Activated T-helper 9 cell treated with anti-CD3 and anti-CD28 coated beads, Interleukin-2, amount 50 U/mL, for 16 hours (primary cell): ENCODE results near the gene FZD10.

Source experiments
- DNase-seq: peaks from one replicate; pipeline ENCODE4 v3.0.0-alpha.2; 2020; ENCODE audit warnings: low read depth

Gene FZD10

DNA sequence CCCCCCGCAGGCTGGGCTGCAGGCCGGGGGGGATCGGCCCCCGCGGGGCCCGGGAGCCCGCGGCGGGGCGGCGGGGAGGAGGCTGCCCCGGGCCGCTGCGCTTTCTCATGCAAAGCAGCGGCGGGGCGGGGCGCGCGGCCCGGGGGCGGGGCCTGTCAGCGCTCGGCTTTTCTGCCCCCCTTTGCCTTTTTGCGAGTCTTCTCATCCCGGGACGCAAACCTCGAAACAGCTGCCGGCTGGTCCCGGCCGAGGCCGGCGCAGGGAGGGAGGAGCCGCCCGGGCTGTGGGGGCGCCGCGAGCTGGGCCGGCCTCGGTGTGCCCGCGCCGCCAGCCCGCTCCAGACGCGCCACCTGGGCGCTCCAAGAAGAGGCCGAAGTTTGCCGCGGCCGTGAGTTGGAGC, at the start of gene FZD10:
Gene FZD10, plus strand, starts transcription at position 198 of the 400 bp plus-strand sequence. CDS start 479 bp downstream, outside the sequence.
- no peak for DNase-seq

- no peak for DNase-seq
Measured at GRCh38 chr12:130114952-130115351, 47.3 kb upstream of the FZD10 start.

DNA sequence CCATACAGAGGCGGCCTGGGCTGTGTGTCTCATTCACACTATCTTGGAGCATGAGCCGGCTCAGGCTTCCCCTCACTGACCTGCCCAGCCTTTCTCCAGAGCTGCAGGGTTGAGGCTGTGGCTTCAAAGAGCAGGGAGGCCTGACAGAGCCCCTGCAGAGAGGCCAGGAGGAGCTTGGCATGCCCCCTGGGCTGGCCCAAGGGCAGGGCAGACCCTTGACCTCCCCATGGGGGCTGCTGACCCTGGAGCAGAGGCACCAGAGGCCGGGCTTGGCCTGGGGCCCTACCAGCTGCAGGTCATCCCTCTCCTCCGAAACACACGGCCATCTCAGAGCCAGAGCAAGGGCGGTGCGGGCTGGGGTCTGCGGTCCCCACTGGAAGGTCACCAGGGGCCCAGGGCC, 46.6 kb upstream of the FZD10 start:
- DNase-seq: no peak

GRCh38 chr12:130116791-130117190, 45.5 kb upstream of the FZD10 start:
- DNase-seq: no peak

DNA sequence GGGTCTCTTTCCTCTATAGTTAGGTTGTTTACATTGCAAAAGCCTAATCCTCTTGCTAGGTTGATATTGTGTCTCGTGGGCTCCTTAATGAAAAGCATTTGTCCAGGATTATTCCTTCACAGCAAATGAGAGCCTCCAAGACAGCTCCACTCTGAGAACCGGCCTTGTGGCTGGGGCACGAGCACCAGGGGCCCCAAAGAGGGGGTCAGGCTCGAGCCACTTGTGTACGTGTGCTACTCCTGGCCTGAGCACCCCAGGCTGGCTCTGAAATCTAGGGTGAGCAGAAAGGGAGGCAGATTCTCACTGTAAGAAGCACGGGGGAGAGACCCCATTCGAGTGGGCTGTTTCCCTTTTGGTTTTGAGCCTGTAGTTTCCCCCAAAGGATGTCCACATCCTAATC, 45.0 kb upstream of the FZD10 start:
- DNase-seq: no peak

GRCh38 chr12:130117701-130118100, 44.6 kb upstream of the FZD10 start:
- no peak for DNase-seq

DNA sequence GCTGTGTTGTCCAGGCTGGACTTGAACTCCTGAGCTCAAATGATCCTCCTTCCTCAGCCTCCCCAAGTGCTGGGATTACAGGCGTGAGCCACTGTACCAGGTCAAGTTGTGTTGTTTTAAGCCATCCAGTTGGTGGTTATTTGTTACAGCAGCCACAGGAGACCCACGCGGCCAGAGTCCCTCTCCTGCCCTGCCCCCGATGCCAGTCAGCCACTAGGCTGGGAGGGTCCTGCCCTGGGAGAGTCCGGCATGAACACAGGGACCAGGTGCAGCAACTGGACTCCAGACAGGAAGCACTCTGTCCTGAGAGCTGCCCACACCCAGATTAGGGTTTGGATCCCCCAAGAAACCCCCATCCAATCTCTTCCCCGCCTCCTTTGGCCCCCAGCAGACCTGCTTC, 44.1 kb upstream of the FZD10 start:
- DNase-seq: no peak

GRCh38 chr12:130119241-130119861, 42.9 kb upstream of the FZD10 start:
- no peak for DNase-seq

GRCh38 chr12:130120012-130120805, 42.1 kb upstream of the FZD10 start:
- no peak for DNase-seq

- DNase-seq: no peak
Measured at GRCh38 chr12:130121226-130122000, 40.9 kb upstream of the FZD10 start.

DNA sequence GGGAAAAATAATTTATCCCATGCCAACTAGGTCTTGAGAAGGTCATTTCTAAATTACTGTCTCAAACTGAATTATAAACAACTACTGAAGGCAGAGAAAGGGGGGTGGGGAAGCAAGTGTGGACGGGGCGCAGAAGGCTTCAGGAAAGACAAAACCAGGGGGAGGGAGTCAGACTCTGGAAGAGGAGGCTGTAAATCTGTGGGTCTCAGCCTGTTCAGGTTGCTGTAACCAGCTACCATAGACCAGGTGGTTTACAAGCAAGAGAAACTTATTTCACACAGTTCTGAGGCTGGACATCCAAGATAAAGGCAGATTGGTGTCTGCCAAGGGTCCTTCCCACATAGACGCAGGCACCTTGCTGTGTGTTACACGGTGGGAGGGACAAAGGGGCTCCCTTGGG, 39.9 kb upstream of the FZD10 start:
- DNase-seq: no peak

GRCh38 chr12:130124106-130124505, 38.2 kb upstream of the FZD10 start:
- DNase-seq: no peak

- no peak for DNase-seq
Measured at GRCh38 chr12:130124605-130125244, 37.5 kb upstream of the FZD10 start.

GRCh38 chr12:130126023-130126432, 36.2 kb upstream of the FZD10 start:
- DNase-seq: no peak

GRCh38 chr12:130127532-130127911, 34.7 kb upstream of the FZD10 start:
- no peak for DNase-seq

DNA sequence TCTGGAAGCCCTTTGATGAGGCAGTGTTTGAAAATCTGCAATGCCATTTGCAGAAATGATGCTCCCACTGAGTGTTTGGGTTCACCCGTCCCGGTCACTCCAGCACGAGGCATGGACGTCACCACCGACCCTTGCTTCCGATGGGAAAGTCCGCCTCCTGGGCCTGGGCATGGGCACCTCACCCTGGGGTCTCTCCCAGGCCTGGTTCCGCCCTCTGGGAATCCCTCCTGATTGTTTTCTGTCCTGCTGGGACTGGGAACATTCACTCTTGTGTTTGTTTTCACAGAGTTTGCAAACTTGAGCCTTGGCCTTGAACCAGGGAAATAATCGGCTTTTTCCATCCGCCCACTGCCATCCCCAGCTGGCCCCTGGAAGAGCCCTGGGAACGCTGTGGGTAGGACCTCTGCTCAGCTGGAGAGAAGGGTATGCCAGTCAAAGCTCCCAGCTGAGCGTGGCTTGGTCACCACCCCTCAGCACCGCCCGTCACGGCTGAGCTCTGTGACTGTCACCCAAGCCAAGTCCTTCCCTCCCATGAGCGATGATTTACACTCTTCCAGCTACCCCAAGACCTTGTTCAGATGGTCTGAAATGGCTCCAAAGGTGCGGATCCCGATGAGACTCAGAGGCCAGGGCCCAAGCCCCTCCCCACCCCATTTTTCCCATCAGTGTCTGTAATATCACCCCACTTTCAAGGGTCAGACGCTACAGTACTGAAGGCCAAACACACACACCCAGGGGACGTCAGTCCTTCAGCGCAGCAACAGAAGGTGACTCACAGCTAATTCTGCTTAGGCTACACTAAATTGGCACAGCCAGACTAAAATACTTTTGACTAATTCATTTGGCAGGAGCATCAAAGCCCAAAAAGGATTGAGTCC, 34.1 kb upstream of the FZD10 start:
- no peak for DNase-seq

GRCh38 chr12:130128790-130129735, 33.2 kb upstream of the FZD10 start:
- no peak for DNase-seq

GRCh38 chr12:130130346-130130745, 31.9 kb upstream of the FZD10 start:
- DNase-seq: no peak

DNA sequence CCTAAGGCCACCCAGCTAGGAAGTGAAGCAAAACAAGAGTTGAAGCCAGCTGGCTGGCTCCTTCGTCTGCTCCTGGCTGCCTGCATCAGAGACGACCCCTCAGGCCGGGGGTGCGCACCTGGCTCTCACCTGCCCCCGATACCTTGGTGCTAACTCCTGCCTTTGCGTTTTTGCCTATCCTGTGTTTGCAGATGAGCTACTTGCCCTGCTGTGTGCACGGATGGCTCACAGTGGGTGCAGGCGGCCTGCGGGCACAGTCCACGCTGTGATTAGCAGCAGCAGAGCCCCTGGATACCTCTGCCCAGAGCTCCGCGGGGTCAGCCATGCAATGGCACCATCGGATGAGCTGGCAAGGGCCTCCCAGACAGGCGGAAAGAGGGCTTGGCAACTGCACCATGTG, 31.2 kb upstream of the FZD10 start:
- no peak for DNase-seq

DNA sequence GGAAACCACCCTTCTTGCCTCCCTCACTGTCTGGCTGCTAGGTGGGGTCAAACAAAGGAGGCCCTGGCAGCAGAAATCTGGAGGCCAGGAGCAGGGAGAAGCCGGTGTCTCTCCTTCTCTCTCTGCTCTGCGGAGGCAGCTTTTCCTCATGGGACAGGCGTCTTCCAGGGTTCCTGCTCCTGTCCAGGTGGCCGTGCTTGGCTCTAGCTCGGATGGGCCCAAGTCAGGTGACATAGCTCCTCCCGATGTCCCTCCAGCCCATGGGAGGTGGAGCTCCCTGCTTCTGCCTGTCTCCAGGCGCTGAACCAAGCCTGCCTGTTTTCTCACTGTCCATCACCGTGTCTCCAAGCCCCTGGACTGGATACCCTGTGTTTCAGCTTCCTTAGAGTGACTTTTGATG, 30.5 kb upstream of the FZD10 start:
- no peak for DNase-seq
